NOMO-1 (cell line): Measurements from ENCODE around the gene AMPD3.

Experiments
- DNase-seq, 2 experiments: peaks; one replicate each; lab custom pipeline; 2025; ENCODE audit not compliant: unreplicated experiment in 2 of 2; lab: John Stamatoyannopoulos, UW

The AMPD3 gene

GRCh38 chr11:10459029-10459970 lies 4.2 kb downstream of the AMPD3 start:
- peak; percentile 22 to 40 for DNase-seq

- DNase-seq, result no peak
Observed at GRCh38 chr11:10460611-10461275, 5.7 kb downstream of the AMPD3 start.

DNA sequence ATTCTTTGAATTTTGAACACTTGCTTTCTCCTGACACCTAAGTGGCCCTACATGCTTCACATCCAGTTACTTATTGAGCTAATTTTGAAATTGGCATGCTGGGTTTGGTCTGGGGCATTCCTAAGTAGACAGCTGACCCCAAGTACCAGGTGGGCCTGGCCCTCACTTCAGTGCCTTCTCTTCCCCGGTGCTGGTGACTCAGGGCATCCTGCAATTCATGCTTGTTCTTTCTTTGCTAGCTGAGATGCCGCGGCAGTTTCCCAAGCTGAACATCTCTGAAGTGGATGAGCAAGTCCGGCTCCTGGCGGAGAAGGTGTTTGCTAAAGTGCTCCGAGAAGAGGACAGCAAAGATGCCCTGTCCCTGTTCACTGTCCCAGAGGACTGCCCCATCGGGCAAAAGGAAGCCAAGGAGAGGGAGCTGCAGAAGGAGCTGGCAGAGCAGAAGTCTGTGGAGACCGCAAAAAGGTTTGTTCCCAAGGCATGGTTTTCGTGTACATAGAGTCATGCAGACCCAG lies 6.3 kb downstream of the AMPD3 start:
- DNase-seq, result no peak

DNA sequence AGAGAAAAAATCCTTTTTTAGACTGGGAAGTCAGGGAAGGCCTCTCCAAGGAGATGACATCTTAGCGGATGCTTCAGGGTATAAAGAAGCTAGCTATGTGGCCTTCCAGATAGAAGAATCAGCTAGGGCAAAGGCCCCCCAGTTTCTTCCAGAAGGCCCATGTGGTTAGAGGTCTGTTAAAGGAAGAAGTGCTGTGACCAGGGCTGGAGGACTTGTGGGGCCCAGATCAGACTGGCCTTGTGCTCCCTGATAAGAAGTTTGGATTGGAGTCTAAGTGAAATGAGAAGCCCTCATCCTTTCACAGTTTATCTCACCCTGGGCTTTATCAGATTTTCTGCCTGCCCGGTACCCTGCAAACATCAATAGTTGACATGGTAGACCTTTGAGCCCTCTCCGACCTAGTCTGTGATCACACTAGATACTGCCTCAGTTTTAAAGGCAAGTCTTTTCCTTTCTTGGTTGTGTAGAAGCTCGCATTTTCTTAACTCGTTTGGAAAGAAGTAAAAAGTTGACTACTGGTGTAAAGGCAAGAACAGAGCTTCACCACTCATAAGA lies 7.8 kb downstream of the AMPD3 start:
- no peak for DNase-seq

DNA sequence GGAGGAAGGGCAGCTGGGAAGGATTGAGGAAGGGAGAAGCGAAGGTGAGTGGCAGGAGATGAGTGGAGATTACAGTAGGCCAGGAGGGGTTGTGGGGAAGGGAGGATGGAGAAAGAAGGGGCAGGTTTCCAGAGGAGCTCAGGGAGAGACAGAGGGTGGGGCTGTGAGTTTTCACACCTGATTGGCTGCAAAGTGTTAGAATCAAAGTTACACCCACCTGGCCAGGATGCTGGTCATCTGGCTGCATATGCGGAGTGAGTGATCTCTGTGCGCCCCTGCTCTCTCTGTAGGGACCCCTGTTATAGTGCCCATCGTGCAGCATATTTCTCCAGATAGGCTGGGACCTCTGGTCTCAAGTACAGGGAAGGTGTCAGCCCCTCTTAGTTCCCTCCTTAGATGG lies 18.3 kb downstream of the AMPD3 start:
- DNase-seq, result no peak

GRCh38 chr11:10474551-10474950 lies 19.5 kb downstream of the AMPD3 start:
- DNase-seq, result no peak

DNA sequence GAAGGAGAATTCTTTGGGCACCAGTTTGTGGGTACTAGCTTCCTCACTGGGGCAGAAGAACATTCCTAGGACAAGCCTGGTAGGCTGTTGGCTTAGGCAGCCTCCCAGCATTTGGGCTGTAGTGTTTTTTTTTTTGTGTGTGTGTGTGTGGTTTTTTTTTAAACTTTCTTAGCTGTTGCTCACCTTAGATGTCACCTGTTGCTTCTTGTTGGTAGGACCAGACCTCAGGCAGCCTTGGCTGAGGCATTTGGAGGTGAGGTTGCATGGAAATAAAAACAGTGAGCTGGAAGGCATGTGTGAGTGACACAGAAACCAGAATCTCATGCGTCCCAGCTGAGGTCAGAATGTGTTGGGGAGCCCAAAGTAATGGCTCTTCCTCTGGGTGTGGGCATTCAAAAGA lies 21.3 kb downstream of the AMPD3 start:
- no peak for DNase-seq

DNA sequence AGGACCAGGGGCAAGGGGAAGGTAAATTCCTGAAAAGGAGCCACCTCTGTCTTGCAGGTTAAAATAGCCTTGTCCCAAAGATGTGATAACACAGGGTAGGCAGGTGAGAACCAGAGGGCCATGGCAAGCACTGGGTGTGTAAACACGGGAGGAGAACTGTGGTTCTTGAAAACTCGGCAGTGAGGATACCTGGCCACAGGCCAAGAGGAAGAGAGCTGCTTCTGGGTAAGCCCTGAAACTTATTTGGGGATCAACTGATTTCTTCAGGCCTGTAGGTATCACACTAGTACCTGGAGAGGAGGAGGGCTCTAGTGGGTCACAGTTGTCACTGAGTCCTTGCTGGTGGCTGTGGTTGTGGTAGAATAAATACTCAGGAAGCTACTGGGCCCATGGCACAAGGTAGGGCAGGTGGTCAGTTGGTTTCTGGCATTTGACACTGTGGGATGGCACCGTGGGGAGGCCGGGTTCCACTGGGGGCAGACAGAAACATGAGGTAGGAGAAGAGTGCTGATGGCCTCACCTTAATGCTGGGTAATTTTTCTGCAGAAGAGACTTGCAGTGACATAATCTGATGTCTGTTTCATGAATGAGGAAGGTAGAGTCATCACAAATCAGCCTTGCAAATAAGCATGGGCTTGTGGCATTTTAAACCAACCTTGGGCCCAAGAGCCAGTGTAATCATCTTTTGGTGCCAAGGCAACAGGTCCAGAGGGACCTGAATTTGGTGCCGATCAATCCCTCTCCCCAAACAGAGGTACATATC lies 22.0 kb downstream of the AMPD3 start:
- DNase-seq, result no peak

GRCh38 chr11:10477690-10478046 lies 22.6 kb downstream of the AMPD3 start:
- no peak for DNase-seq

GRCh38 chr11:10478066-10478465 lies 23.0 kb downstream of the AMPD3 start:
- DNase-seq, result no peak

DNA sequence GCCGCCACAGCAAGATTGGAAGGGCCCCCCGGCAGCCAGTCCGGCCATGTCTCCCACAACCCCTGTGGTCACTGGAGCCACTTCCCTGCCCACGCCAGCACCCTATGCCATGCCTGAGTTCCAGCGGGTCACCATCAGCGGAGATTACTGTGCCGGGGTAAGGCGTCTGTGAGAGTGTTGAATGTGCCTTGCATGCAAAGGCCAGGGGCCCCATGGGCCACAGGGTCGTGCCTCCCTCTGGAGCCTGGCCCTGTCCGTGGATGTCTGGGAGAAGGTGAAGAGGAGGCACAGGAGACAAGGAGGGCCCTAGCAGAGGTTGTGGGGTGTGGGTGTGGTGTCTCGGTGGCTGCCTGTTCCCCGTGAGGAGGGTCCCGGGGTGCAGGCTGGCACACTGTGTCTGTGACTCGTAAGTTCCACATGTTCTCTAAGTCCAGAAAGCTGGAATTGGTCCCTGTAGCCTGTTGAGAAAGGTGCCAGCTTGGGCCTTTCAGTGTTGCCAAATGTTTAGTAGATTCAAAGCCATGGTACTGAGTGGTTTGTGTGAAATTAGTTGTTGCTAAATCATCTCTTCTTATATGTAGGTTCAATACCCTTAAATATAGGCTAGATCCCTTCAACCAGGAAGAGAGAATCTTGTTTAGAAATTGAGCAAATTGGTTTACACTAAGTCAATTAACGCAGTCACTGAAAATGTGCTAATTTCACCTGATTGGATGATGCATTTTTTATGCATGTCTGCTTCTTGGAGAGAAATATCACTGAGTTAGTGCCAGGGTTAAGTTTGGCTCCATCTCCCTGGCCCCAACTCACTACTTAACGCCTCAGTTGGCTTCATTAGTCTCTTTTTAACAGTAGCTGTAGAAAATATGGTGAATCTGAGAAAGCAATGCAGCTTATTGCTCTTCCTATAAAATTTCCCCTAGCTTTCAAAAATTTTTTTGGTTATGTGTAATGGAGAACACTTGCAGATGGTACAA lies 23.8 kb downstream of the AMPD3 start:
- no peak for DNase-seq

DNA sequence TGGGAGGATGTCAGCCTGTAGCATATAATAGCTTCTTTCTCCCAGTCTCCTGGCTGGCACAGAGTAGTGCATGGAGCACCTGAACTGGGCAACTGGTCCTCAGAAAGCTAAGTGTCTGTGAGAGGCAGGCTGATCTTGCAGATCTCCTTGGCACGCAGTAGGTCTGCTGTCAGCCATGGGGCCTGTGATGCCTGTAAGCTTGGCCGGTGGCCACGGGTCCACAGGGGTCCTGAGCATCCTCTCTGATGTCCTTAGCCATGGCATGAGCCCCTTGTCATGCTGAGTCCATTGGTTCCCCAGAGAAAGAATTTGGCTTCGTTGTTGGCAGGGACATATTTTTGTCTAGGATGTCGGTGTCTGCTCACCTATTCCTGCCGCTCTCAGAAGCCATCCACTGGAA lies 25.0 kb downstream of the AMPD3 start:
- no peak for DNase-seq

- DNase-seq, result no peak
Observed at GRCh38 chr11:10480760-10481159, 25.7 kb downstream of the AMPD3 start.

DNA sequence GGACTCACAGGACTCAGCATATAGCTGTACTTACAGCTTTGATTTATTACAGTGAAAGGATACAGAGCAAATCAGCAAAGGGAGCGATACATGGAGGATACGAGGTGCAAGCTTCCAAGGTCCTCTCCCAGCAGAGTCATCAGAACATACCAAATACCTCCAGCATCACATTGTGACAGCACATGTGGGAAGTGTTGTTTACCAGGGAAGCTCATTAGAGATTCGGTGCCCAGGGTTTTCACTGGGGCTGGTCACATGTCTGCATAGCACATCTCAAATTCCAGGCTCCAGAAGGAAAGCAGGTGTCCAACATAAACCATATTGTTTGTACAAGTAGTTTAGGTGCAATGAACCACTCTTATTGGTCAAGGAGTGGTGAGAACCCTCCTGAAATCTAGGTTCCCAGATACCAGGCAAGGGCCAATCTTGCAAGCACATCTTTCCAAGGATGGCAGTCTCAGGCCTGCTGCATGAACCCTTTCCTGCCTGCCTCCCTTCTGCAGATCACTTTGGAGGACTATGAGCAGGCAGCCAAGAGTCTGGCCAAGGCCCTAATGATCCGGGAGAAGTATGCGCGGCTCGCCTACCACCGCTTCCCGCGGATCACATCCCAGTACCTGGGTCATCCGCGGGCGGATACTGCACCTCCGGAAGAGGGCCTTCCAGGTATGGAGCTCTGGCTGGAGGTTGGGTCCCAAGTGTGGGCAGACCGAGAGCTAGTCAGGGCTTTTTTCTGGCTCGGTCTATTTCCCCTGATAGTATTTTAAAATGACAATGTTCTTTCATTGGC lies 26.7 kb downstream of the AMPD3 start:
- no peak for DNase-seq

GRCh38 chr11:10483174-10483573 lies 28.1 kb downstream of the AMPD3 start:
- no peak for DNase-seq

DNA sequence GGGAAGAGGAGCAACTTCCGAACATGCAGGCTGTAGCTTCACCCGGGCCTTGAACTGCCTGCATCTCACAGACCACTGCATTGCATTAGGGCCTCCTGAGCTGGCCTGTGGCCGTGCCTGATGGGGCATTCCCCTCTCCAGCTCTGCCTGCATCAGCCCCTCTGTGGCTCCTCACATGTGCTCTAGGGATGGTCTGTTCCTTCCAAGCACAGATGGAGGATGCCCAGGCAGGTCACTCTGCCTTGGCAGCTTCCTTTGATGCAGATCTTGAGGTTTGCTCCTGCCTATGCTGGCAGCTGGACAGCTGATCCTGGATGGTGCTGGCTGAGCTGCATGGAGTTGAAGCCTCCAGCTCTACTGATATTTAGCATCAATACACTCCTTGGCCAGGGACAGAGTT lies 28.5 kb downstream of the AMPD3 start:
- DNase-seq, result no peak

DNA sequence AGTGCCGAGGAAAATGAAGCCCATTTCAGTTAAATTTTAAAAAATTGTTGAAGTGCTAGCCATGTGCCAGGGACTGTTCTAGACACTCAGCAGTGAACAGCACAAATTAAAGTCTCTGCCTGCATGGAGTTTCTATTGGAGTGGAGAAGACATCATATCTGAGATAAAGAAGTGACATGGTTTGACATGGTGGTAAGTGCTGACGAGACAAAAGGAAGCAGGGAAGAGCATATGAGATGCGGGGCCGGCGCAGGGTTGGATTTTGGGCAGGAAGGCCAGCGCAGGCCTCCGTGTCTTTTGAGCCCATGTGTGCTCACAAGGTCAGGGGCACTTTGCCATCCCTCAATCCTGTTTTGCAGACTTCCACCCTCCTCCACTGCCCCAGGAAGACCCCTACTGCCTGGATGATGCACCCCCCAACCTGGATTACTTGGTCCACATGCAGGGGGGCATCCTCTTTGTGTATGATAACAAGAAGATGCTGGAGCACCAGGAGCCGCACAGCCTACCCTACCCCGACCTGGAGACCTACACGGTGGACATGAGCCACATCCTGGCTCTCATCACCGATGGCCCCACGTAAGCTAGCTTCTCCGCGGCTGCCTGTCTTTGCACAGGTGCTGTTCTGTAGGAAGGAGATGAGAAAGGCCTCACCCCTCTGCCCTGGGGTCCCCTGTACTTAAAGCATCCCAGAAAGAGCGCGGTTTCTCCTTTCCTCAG lies 29.6 kb downstream of the AMPD3 start:
- DNase-seq, result no peak

GRCh38 chr11:10485646-10486045 lies 30.6 kb downstream of the AMPD3 start:
- no peak for DNase-seq
